Measurements from ENCODE around the gene PPP1R14C.

GRCh38 chr6:150248300-150248699, 105.5 kb downstream of the PPP1R14C start:
- TF ChIP-seq, protein P1, sequence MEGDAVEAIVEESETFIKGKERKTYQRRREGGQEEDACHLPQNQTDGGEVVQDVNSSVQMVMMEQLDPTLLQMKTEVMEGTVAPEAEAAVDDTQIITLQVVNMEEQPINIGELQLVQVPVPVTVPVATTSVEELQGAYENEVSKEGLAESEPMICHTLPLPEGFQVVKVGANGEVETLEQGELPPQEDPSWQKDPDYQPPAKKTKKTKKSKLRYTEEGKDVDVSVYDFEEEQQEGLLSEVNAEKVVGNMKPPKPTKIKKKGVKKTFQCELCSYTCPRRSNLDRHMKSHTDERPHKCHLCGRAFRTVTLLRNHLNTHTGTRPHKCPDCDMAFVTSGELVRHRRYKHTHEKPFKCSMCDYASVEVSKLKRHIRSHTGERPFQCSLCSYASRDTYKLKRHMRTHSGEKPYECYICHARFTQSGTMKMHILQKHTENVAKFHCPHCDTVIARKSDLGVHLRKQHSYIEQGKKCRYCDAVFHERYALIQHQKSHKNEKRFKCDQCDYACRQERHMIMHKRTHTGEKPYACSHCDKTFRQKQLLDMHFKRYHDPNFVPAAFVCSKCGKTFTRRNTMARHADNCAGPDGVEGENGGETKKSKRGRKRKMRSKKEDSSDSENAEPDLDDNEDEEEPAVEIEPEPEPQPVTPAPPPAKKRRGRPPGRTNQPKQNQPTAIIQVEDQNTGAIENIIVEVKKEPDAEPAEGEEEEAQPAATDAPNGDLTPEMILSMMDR (conservative IDR thresholded peaks at IDR 0.05 in 1 of 2, IDR thresholded peaks at IDR 0.05 in 1 of 2; ENCODE audit: low read depth in 1 of 2, low read length in 2 of 2): no peak
- no peak for TF ChIP-seq EZH2 (IDR thresholded peaks at IDR 0.05; ENCODE audit: low read length, missing control alignments)

Data from fibroblast of lung (primary cell).